WTC11 (cell line): ENCODE results near the gene CDH13. TPM values are rescaled to one million over a fixed set of nuclear protein-coding genes. Genes with fewer than 3 reads are reported as not detected.

Experiments used
- ATAC-seq: fragments of 200-7000 bp; cut with Tn5 transposase; 2 replicates; pipeline ENCODE4 v1.10.0; 2021; ENCODE audit warnings: mild to moderate bottlenecking, moderate library complexity
- CTCF ChIA-PET: fragments of 300-600 bp; sonication (Branson Sonifier 250); formaldehyde crosslinking; loops from one replicate; lab custom pipeline; 2021; ENCODE audit warnings: antibody characterized with exemption; lab: Charles Lee
- POLR2A ChIA-PET: fragments of 350-600 bp; sonication (Branson Sonifier 250); formaldehyde crosslinking; loops from one replicate; lab custom pipeline; 2021; ENCODE audit warnings: antibody characterized with exemption; lab: Charles Lee
- DNase-seq: peaks from one replicate; pipeline ENCODE4 v3.0.0; 2021; ENCODE audit warnings: low spot score
- H3K27ac Mint-ChIP-seq: 2 replicates; pipeline ENCODE4 v1.8.0; 2021; ENCODE audit warnings: mixed read lengths
- H3K27me3 Mint-ChIP-seq: 2 replicates; pipeline ENCODE4 v1.8.0; 2021; ENCODE audit warnings: low read depth, mild to moderate bottlenecking, moderate library complexity, mixed read lengths
- H3K36me3 Mint-ChIP-seq: 2 replicates; pipeline ENCODE4 v1.8.0; 2021; ENCODE audit warnings: mixed read lengths
- H3K4me1 Mint-ChIP-seq: 2 replicates; pipeline ENCODE4 v1.8.0; 2022; ENCODE audit warnings: mixed read lengths
- H3K4me3 Mint-ChIP-seq: 2 replicates; pipeline ENCODE4 v1.8.0; 2021; ENCODE audit warnings: mild to moderate bottlenecking, moderate library complexity, mixed read lengths
- H3K9me3 Mint-ChIP-seq: 2 replicates; pipeline ENCODE4 v1.8.0; 2021; ENCODE audit warnings: mixed read lengths
- AFF4 ChIP-seq: sonication (generic); formaldehyde crosslinking; IDR thresholded peaks from 2 replicates; pipeline ENCODE4 v1.8.1; 2023; ENCODE audit warnings: mild to moderate bottlenecking, missing genetic modification reagents, borderline replicate concordance
- ATF2 ChIP-seq: sonication (generic); formaldehyde crosslinking; IDR thresholded peaks from 2 replicates; pipeline ENCODE4 v1.8.1; 2022; ENCODE audit warnings: low read depth, missing genetic modification reagents, borderline replicate concordance
- CREB1 ChIP-seq: sonication (generic); formaldehyde crosslinking; IDR thresholded peaks from 2 replicates; pipeline ENCODE4 v1.8.0; 2023; ENCODE audit warnings: mild to moderate bottlenecking, missing genetic modification reagents
- E2F1 ChIP-seq: sonication (generic); formaldehyde crosslinking; IDR thresholded peaks from 2 replicates; pipeline ENCODE4 v1.8.0; 2022; ENCODE audit warnings: mild to moderate bottlenecking, missing genetic modification reagents
- ERG ChIP-seq: fragments of 250-450 bp; sonication (Bioruptor Pico); IDR thresholded peaks from 2 replicates; pipeline ENCODE4 v1.8.0; 2021; ENCODE audit warnings: mild to moderate bottlenecking
- GTF2I ChIP-seq: fragments of 250-450 bp; sonication (Bioruptor Pico); conservative IDR thresholded peaks from 2 replicates; pipeline ENCODE4 v1.4.0; 2021; ENCODE audit warnings: mild to moderate bottlenecking
- JAZF1 ChIP-seq: fragments of 250-450 bp; sonication (Bioruptor Pico); IDR thresholded peaks from 2 replicates; pipeline ENCODE4 v1.9.0; 2021; ENCODE audit warnings: moderate library complexity, mild to moderate bottlenecking, inconsistent platforms
- PRRX2 ChIP-seq: fragments of 250-450 bp; sonication (Bioruptor Pico); IDR thresholded peaks from 2 replicates; pipeline ENCODE4 v1.8.0; 2021; ENCODE audit warnings: mild to moderate bottlenecking
- RORB ChIP-seq: fragments of 250-450 bp; sonication (Bioruptor Pico); IDR thresholded peaks from 2 replicates; pipeline ENCODE4 v1.9.0; 2021; ENCODE audit warnings: mild to moderate bottlenecking
- SMAD3 ChIP-seq: sonication (generic); formaldehyde crosslinking; IDR thresholded peaks from 2 replicates; pipeline ENCODE4 v1.8.0; 2022; ENCODE audit warnings: missing genetic modification reagents, mild to moderate bottlenecking, borderline replicate concordance
- SOX15 ChIP-seq: fragments of 250-450 bp; sonication (Bioruptor Pico); IDR thresholded peaks from 2 replicates; pipeline ENCODE4 v1.9.0; 2021; ENCODE audit warnings: mild to moderate bottlenecking
- ZBTB21 ChIP-seq: sonication (generic); formaldehyde crosslinking; IDR thresholded peaks from 2 replicates; pipeline ENCODE4 v1.8.1; 2023; ENCODE audit warnings: mild to moderate bottlenecking, missing genetic modification reagents, borderline replicate concordance
- ZNF219 ChIP-seq: sonication (generic); formaldehyde crosslinking; IDR thresholded peaks from 2 replicates; pipeline ENCODE4 v1.8.0; 2023; ENCODE audit warnings: missing genetic modification reagents, mild to moderate bottlenecking, borderline replicate concordance
- ZNF232 ChIP-seq: sonication (generic); formaldehyde crosslinking; IDR thresholded peaks from 2 replicates; pipeline ENCODE4 v1.8.0; 2022; ENCODE audit warnings: mild to moderate bottlenecking, missing genetic modification reagents
- ZNF263 ChIP-seq: sonication (generic); formaldehyde crosslinking; IDR thresholded peaks from 2 replicates; pipeline ENCODE4 v1.8.1; 2022; ENCODE audit warnings: low read depth, mild to moderate bottlenecking, moderate library complexity, missing genetic modification reagents
- ZNF396 ChIP-seq: fragments of 250-450 bp; sonication (Bioruptor Pico); IDR thresholded peaks from 2 replicates; pipeline ENCODE4 v1.8.0; 2021; ENCODE audit warnings: mild to moderate bottlenecking, moderate library complexity, borderline replicate concordance
- ZNF423 ChIP-seq: fragments of 250-450 bp; sonication (Bioruptor Pico); IDR thresholded peaks from 2 replicates; pipeline ENCODE4 v2.1.2; 2022; ENCODE audit warnings: mild to moderate bottlenecking, moderate library complexity
- total RNA-seq: library from RNA; stranded (reverse); gene quantifications from 3 replicates; pipeline ENCODE4 v1.2.3, GENCODE V29; 2021
- TF ChIP-seq, protein P1 (sequence below): sonication (generic); formaldehyde crosslinking; IDR thresholded peaks from 2 replicates; pipeline ENCODE4 v1.8.0; 2023; ENCODE audit warnings: mild to moderate bottlenecking, missing genetic modification reagents
- TF ChIP-seq, protein P2 (sequence below): fragments of 250-450 bp; sonication (Bioruptor Pico); IDR thresholded peaks from 2 replicates; pipeline ENCODE4 v1.9.0; 2021; ENCODE audit warnings: moderate library complexity, mild to moderate bottlenecking, inconsistent platforms, borderline replicate concordance
- TF ChIP-seq, protein P3 (sequence below): fragments of 250-450 bp; sonication (Bioruptor Pico); conservative IDR thresholded peaks from 2 replicates; pipeline ENCODE4 v1.9.0; 2021; ENCODE audit warnings: mild to moderate bottlenecking
- TF ChIP-seq, protein P4 (sequence below): sonication (generic); formaldehyde crosslinking; IDR thresholded peaks from 2 replicates; pipeline ENCODE4 v1.8.0; 2022; ENCODE audit warnings: mild to moderate bottlenecking, missing genetic modification reagents

The CDH13 gene
- total RNA-seq, 1 experiment from 2014 or later, result 0.81 TPM

DNA sequence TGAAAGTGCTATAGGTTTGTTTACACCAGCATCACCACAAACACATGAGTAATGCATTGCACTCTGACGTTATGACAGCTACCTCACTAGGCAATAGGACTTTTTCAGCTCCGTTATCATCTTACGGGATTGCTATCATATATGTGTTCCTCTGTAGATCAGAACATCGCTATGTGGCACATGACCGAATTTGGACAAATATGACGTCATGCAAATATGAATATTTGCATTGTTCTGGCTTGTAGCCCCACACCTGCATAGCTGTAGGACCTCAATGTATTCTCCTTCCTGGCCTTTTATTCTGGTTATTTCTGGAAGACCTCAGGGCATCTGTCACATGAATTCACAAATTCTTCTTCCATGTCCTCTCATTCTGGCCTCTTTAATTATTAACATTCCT is 393.2 kb downstream of the CDH13 start:
- TF ChIP-seq, protein P1, sequence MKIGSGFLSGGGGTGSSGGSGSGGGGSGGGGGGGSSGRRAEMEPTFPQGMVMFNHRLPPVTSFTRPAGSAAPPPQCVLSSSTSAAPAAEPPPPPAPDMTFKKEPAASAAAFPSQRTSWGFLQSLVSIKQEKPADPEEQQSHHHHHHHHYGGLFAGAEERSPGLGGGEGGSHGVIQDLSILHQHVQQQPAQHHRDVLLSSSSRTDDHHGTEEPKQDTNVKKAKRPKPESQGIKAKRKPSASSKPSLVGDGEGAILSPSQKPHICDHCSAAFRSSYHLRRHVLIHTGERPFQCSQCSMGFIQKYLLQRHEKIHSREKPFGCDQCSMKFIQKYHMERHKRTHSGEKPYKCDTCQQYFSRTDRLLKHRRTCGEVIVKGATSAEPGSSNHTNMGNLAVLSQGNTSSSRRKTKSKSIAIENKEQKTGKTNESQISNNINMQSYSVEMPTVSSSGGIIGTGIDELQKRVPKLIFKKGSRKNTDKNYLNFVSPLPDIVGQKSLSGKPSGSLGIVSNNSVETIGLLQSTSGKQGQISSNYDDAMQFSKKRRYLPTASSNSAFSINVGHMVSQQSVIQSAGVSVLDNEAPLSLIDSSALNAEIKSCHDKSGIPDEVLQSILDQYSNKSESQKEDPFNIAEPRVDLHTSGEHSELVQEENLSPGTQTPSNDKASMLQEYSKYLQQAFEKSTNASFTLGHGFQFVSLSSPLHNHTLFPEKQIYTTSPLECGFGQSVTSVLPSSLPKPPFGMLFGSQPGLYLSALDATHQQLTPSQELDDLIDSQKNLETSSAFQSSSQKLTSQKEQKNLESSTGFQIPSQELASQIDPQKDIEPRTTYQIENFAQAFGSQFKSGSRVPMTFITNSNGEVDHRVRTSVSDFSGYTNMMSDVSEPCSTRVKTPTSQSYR (CRISPR knock-in tag), result no peak
- TF ChIP-seq JAZF1 (no peak), ZNF232 (CRISPR knock-in tag) (no peak), ZBTB21 (CRISPR knock-in tag) (no peak), PRRX2 (CRISPR knock-in tag) (no peak), ZNF219 (CRISPR knock-in tag) (no peak), GTF2I (CRISPR knock-in tag) (no peak), ZNF396 (CRISPR knock-in tag) (no peak), E2F1 (CRISPR knock-in tag) (no peak), ZNF423 (no peak), AFF4 (CRISPR knock-in tag) (no peak), CREB1 (CRISPR knock-in tag) (no peak), ZNF263 (CRISPR knock-in tag) (no peak), RORB (CRISPR knock-in tag) (no peak), ATF2 (no peak)
- TF ChIP-seq, protein P2, sequence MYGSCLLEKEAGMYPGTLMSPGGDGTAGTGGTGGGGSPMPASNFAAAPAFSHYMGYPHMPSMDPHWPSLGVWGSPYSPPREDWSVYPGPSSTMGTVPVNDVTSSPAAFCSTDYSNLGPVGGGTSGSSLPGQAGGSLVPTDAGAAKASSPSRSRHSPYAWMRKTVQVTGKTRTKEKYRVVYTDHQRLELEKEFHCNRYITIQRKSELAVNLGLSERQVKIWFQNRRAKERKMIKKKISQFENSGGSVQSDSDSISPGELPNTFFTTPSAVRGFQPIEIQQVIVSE (CRISPR knock-in tag), result no peak
- TF ChIP-seq, all 79 proteins: peak for 0
- ChIA-PET CTCF (no interaction called here), POLR2A (no interaction called here)
- Mint-ChIP-seq H3K36me3 (0 out of 2 replicates have a peak, but pooled peaks cover 3% of the 10 kb centered on the region), H3K4me1 (no peaks in the 10 kb centered on the region), H3K27ac (no peak overlapping the region), H3K27me3 (no peaks in the 10 kb centered on the region), H3K9me3 (peaks cover 9% of the 10 kb centered on the region), H3K4me3 (no peak overlapping the region)
- ATAC-seq (no peak), DNase-seq (no peak)

DNA sequence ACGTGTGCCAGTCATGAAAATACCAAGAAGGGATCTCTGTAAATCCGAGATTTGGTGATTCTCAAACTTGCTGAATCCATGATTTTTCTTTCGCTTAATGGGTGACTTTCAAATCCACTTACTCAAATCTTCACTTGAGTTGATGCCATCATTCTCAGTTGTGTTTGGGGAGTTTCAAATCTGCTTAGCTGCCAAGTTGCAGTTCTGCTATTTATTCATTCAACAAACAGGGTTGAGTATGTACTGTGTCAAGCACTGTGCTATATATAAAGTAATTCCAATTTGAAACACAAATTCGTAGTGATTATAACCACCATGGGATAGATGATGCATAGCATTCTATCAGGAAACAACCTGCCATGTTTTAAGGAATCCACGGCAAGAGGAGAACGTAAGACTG is 394.3 kb downstream of the CDH13 start:
- H3K4me1 Mint-ChIP-seq, result no peaks in the 10 kb centered on the region
- TF ChIP-seq ZNF396 (CRISPR knock-in tag) (no peak), SOX15 (no peak), ERG (CRISPR knock-in tag) (no peak), SMAD3 (CRISPR knock-in tag) (no peak), PRRX2 (CRISPR knock-in tag) (no peak)
- TF ChIP-seq, protein P3, sequence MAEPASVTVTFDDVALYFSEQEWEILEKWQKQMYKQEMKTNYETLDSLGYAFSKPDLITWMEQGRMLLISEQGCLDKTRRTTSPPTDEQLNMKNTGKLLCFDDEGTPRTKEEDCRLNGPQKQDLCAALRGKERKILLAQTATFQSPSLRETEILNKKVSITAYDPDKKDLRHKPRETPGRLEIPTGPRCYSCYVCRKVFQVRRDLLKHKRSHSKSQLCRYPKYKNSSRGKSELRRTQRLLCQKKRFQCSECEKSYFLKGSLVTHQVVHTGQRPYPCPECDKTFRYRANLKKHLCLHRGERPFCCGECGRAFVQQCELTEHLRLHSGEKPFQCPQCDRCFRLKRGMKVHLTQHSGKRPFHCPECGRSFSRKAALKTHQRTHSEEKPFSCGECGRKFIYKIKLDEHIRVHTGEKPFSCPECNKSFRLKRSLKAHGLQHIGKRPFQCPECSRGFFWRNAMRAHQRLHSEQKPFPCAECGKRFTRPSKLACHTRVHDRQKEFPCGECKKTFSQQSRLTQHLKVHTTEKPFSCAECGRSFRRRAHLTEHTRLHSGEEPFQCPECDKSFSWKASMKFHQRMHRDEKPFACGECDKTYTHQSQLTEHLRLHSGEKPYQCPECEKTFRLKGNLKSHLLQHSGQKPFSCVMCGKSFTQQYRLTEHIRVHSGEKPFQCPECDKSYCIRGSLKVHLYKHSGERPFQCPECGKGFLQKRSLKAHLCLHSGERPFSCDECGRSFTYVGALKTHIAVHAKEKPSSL (CRISPR knock-in tag), result no peak
- TF ChIP-seq, protein P4, sequence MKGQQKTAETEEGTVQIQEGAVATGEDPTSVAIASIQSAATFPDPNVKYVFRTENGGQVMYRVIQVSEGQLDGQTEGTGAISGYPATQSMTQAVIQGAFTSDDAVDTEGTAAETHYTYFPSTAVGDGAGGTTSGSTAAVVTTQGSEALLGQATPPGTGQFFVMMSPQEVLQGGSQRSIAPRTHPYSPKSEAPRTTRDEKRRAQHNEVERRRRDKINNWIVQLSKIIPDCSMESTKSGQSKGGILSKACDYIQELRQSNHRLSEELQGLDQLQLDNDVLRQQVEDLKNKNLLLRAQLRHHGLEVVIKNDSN, result no peak
- TF ChIP-seq, all 79 proteins: peak for 0
- H3K4me3 Mint-ChIP-seq, result no peak overlapping the region
- H3K27ac Mint-ChIP-seq, result no peak overlapping the region
- ATAC-seq (no peak), DNase-seq (no peak)
- peaks cover 9% of the 10 kb centered on the region for H3K9me3 Mint-ChIP-seq
- POLR2A ChIA-PET, result no interaction called here
- CTCF ChIA-PET, result no interaction called here
- H3K27me3 Mint-ChIP-seq, result no peaks in the 10 kb centered on the region
- H3K36me3 Mint-ChIP-seq, result 0 out of 2 replicates have a peak, but pooled peaks cover 3% of the 10 kb centered on the region
